PC-9 (cell line): ENCODE measurements around the gene AKAP13.

Source experiments
- CTCF ChIP-seq: fragments of 200-600 bp; sonication (generic); conservative IDR thresholded peaks from 2 replicates; pipeline ENCODE4 v1.6.1; 2017; ENCODE audit warnings: mixed run types, antibody characterized with exemption, mild to moderate bottlenecking, moderate library complexity
- EZH2 ChIP-seq: fragments of 200-600 bp; sonication (generic); IDR thresholded peaks from 2 replicates; pipeline ENCODE4 v1.8.0; 2017; ENCODE audit warnings: antibody characterized with exemption, low read depth

GRCh38 chr15:85462029-85462428 lies 81.6 kb downstream of the AKAP13 start:
- TF ChIP-seq CTCF: no peak
- TF ChIP-seq EZH2: no peak
